ENCODE measurements around the gene SEMA3E.

- TF ChIP-seq, protein P1, sequence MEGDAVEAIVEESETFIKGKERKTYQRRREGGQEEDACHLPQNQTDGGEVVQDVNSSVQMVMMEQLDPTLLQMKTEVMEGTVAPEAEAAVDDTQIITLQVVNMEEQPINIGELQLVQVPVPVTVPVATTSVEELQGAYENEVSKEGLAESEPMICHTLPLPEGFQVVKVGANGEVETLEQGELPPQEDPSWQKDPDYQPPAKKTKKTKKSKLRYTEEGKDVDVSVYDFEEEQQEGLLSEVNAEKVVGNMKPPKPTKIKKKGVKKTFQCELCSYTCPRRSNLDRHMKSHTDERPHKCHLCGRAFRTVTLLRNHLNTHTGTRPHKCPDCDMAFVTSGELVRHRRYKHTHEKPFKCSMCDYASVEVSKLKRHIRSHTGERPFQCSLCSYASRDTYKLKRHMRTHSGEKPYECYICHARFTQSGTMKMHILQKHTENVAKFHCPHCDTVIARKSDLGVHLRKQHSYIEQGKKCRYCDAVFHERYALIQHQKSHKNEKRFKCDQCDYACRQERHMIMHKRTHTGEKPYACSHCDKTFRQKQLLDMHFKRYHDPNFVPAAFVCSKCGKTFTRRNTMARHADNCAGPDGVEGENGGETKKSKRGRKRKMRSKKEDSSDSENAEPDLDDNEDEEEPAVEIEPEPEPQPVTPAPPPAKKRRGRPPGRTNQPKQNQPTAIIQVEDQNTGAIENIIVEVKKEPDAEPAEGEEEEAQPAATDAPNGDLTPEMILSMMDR (IDR thresholded peaks at IDR 0.05), result no peak
- no peak for TF ChIP-seq POLR2A (IDR thresholded peaks at IDR 0.05)
These were observed 101.4 kb downstream of the SEMA3E start for GRCh38 chr7:83547526-83547925.
